HepG2 (cell line): ENCODE data around the gene PEX5L. TPM values are rescaled to one million over a fixed set of nuclear protein-coding genes. Genes with fewer than 3 reads are reported as not detected.

Experiments used
- ATAC-seq: fragments of 200-7000 bp; cut with Tn5 transposase; 3 replicates; pipeline ENCODE4 v1.9.1; 2020; ENCODE audit warnings: mild to moderate bottlenecking, moderate library complexity
- BruUV-seq: library from RNA; stranded (reverse); fragments of 400-500 nt; replicated peaks from 2 replicates; lab custom pipeline; 2021; lab: Mats Ljungman, UMichigan
- CTCF ChIA-PET: fragments of 300-600 bp; formaldehyde crosslinking; extraction: SDS; loops from one replicate; lab custom pipeline; 2021; ENCODE audit warnings: low total read pairs, inconsistent platforms, low intra/inter-chr PET ratio; lab: Yijun Ruan, JAX
- POLR2A ChIA-PET: fragments of 350-600 bp; sonication (Branson Sonifier 250); formaldehyde crosslinking; loops from one replicate; lab custom pipeline; 2020; ENCODE audit warnings: antibody characterized with exemption, inconsistent platforms; lab: Yijun Ruan, JAX
- DNase-seq: peaks from one replicate; pipeline ENCODE4 v3.0.0-alpha.2; 2015; ENCODE audit warnings: low spot score
- FAIRE-seq: peaks from 3 replicates; lab custom pipeline; 2011; peaks lifted over from hg19 to GRCh38; lab: Jason Lieb, UNC
- H2AFZ ChIP-seq: one replicate; pipeline ENCODE4 v1.6.1; 2011; ENCODE audit warnings: low read length, inconsistent platforms
- H3K27ac ChIP-seq: fragments of 300-600 bp; 3 replicates; pipeline ENCODE4 v1.8.0; 2011; ENCODE audit warnings: mixed run types, mild to moderate bottlenecking, mixed read lengths, low read length, inconsistent platforms; ENCODE audit not compliant: insufficient read depth; ENCODE audit errors: extremely low read length
- H3K27me3 ChIP-seq, 2 experiments: fragments of 200-600 bp in 1 of 2; 2 replicates in 1 of 2; 3 replicates in 1 of 2; pipeline versions ENCODE4 v1.6.0 to v1.8.0; 2011; ENCODE audit warnings: low read length in 2 of 2, mild to moderate bottlenecking in 2 of 2, moderate library complexity in 2 of 2, inconsistent platforms in 1 of 2; ENCODE audit not compliant: insufficient read depth in 2 of 2, control insufficient read depth in 1 of 2
- H3K36me3 ChIP-seq, 2 experiments: fragments of 200-600 bp in 1 of 2; replicated peaks in 1 of 2; 2 replicates in 1 of 2; 3 replicates in 1 of 2; pipeline versions ENCODE4 v1.5.1 to v1.8.0; 2011; ENCODE audit warnings: low read length in 2 of 2, inconsistent platforms in 1 of 2; ENCODE audit not compliant: insufficient read depth in 2 of 2, control insufficient read depth in 1 of 2
- H3K4me1 ChIP-seq: 2 replicates; pipeline ENCODE4 v1.5.1; 2012; ENCODE audit warnings: low read length, inconsistent platforms; ENCODE audit not compliant: insufficient read depth
- H3K4me2 ChIP-seq: 2 replicates; pipeline ENCODE4 v1.6.0; 2011; ENCODE audit warnings: low read depth, low read length, inconsistent platforms
- H3K4me3 ChIP-seq, 3 experiments: fragments of 200-600 bp in 1 of 3; sonication (generic), shearing (Covaris generic) in 1 of 3; replicated peaks in 1 of 3; 2 replicates each; pipeline ENCODE4 v1.5.1; 2011 to 2016; ENCODE audit warnings: low read length in 3 of 3, inconsistent platforms in 2 of 3, low read depth in 2 of 3, mild to moderate bottlenecking in 2 of 3, control low read depth in 1 of 3, mixed read lengths in 1 of 3; ENCODE audit not compliant: insufficient read depth in 1 of 3
- H3K79me2 ChIP-seq: one replicate; pipeline ENCODE4 v1.6.1; 2011; ENCODE audit warnings: low read length, inconsistent platforms; ENCODE audit not compliant: insufficient read depth
- H3K9ac ChIP-seq: 2 replicates; pipeline ENCODE4 v1.6.0; 2011; ENCODE audit warnings: mild to moderate bottlenecking, low read depth, low read length, inconsistent platforms; ENCODE audit not compliant: insufficient read depth
- H3K9me3 ChIP-seq: 2 replicates; pipeline ENCODE4 v1.5.1; 2012; ENCODE audit warnings: mild to moderate bottlenecking, low read length
- H4K20me1 ChIP-seq: 2 replicates; pipeline ENCODE4 v1.6.0; 2011; ENCODE audit warnings: inconsistent platforms, mild to moderate bottlenecking, low read length, moderate library complexity; ENCODE audit not compliant: insufficient read depth
- HINFP ChIP-seq: sonication (generic); formaldehyde crosslinking; IDR thresholded peaks from 2 replicates; pipeline ENCODE4 v1.4.0; 2020; ENCODE audit warnings: low read depth, mild to moderate bottlenecking, missing genetic modification reagents
- RAD51 ChIP-seq: fragments of 450-650 bp; IDR thresholded peaks from 2 replicates; pipeline ENCODE4 v1.6.1; 2016; ENCODE audit warnings: borderline replicate concordance
- RARG ChIP-seq: sonication (generic); formaldehyde crosslinking; IDR thresholded peaks from 2 replicates; pipeline ENCODE4 v1.4.0; 2020; ENCODE audit warnings: low read depth, mild to moderate bottlenecking, missing genetic modification reagents
- ZNF292 ChIP-seq: sonication (generic); formaldehyde crosslinking; IDR thresholded peaks from 2 replicates; pipeline ENCODE4 v1.8.1; 2022; ENCODE audit warnings: mild to moderate bottlenecking, low read depth, missing genetic modification reagents, borderline replicate concordance
- ZNF510 ChIP-seq: sonication (generic); formaldehyde crosslinking; IDR thresholded peaks from 2 replicates; pipeline ENCODE4 v1.4.0; 2020; ENCODE audit warnings: low read depth, mild to moderate bottlenecking, missing genetic modification reagents
- WGBS: methylation state at CpG from one replicate; pipeline ENCODE4 v1.1.6; 2017; ENCODE audit warnings: low lambda C conversion rate; 5-methylcytosine and 5-hydroxymethylcytosine counted together
- in situ Hi-C: cut with HindIII; loops from 2 replicates; pipeline ENCODE4 v1.10.0; 2017; ENCODE audit warnings: low pct_unique_long_range_greater_than_20kb; ENCODE audit not compliant: extremely low pct_ligation_motif_present
- intact Hi-C: fragments of 100-400 bp; cut with micrococcal nuclease; formaldehyde crosslinking; loops from one replicate; pipeline ENCODE4 v1.10.0; 2022; ENCODE audit not compliant: unreplicated experiment
- polyA plus RNA-seq, 8 experiments: library from polyadenylated mRNA; depleted of rRNA in 3 of 8; stranded (reverse) in 7 of 8; unstranded in 1 of 8; fragments of >200 nt; fragmentation: Illumina TruSeq in 4 of 8; extraction: Trizol in 4 of 8; gene quantifications; 2 replicates each; pipeline versions ENCODE4 v1.2.1 to v1.2.3, GENCODE V29; 2011 to 2016; ENCODE audit warnings: low read depth in 4 of 8, missing spikeins in 1 of 8, mixed read lengths in 1 of 8; ENCODE audit not compliant: insufficient read depth in 1 of 8
- total RNA-seq, 5 experiments: library from RNA; depleted of rRNA; stranded (reverse); fragments of >200 nt; fragmentation: Illumina TruSeq; extraction: Trizol; gene quantifications; 2 replicates each; pipeline ENCODE4 v1.2.3, GENCODE V29; 2016; ENCODE audit warnings: low read depth in 1 of 5

PEX5L gene
- total and polyA plus RNA-seq, 2 of the 13 experiments (the other 11 are each of a cell fraction or from before 2014, with no cell fraction given), result not detected

GRCh38 chr3:180000500-180000899 is 36.2 kb downstream of the PEX5L start:
- H4K20me1 ChIP-seq, result no peaks in the 10 kb centered on the region
- FAIRE-seq (no peak), DNase-seq (no peak), ATAC-seq (no peak)
- ChIA-PET POLR2A (no interaction called here), CTCF (no interaction called here)
- H3K27ac ChIP-seq, result no peak overlapping the region
- TF ChIP-seq HINFP (CRISPR knock-in tag) (no peak), RAD51 (peak; percentile 85)
- H3K4me1 ChIP-seq, result no peaks in the 10 kb centered on the region
- under 1% methylated on average over 4 of the region's 4 CpGs for WGBS
- intact Hi-C loops (no loop called here), in situ Hi-C loops (no loop called here)
- no peak overlapping the region for H3K9ac ChIP-seq
- H3K4me3 ChIP-seq, result no peak overlapping the region
- H3K27me3 ChIP-seq, result no peaks in the 10 kb centered on the region
- no peaks in the 10 kb centered on the region for H3K36me3 ChIP-seq
- H2AFZ ChIP-seq, result no peak overlapping the region
- no TSS peak for BruUV-seq
- no peaks in the 10 kb centered on the region for H3K79me2 ChIP-seq
- H3K9me3 ChIP-seq, result no peaks in the 10 kb centered on the region
- no peak overlapping the region for H3K4me2 ChIP-seq

GRCh38 chr3:179995406-179995805 is 41.3 kb downstream of the PEX5L start:
- Histone ChIP-seq H3K9ac (no peak overlapping the region), H3K36me3 (no peaks in the 10 kb centered on the region), H3K4me3 (no peak overlapping the region), H2AFZ (no peak overlapping the region), H3K9me3 (no peaks in the 10 kb centered on the region), H3K27ac (no peak overlapping the region), H3K4me1 (no peaks in the 10 kb centered on the region)
- POLR2A ChIA-PET, result no interaction called here
- FAIRE-seq, result no peak
- no peak for TF ChIP-seq ZNF292 (CRISPR knock-in tag)
- TF ChIP-seq RARG (CRISPR knock-in tag), result no peak
- no peak for TF ChIP-seq ZNF510
- TF ChIP-seq, all 625 proteins: peak for 0
- CTCF ChIA-PET, result no interaction called here
- 3% methylated on average over 2 of the region's 2 CpGs for WGBS
- ATAC-seq (no peak), DNase-seq (no peak)
- intact Hi-C loops (no loop called here), in situ Hi-C loops (no loop called here)
- no peaks in the 10 kb centered on the region for H4K20me1 ChIP-seq
- H3K27me3 ChIP-seq, result no peaks in the 10 kb centered on the region
- no peak overlapping the region for H3K4me2 ChIP-seq
- BruUV-seq, result no TSS peak
- no peaks in the 10 kb centered on the region for H3K79me2 ChIP-seq
